Stimulated activated CD4-positive, alpha-beta T cell treated with anti-CD3 and anti-CD28 coated beads, Interleukin-4, amount 100 ng/mL, for 48 hours (primary cell): ENCODE measurements around the gene ST8SIA5.

Experiments used
- DNase-seq, 2 donors: peaks; one replicate each; pipeline ENCODE4 v3.0.0-alpha.2; 2020; ENCODE audit warnings: low read depth in 2 of 2

Gene ST8SIA5

GRCh38 chr18:46706968-46707367 is 49.9 kb downstream of the ST8SIA5 start:
- DNase-seq = no peak

DNA sequence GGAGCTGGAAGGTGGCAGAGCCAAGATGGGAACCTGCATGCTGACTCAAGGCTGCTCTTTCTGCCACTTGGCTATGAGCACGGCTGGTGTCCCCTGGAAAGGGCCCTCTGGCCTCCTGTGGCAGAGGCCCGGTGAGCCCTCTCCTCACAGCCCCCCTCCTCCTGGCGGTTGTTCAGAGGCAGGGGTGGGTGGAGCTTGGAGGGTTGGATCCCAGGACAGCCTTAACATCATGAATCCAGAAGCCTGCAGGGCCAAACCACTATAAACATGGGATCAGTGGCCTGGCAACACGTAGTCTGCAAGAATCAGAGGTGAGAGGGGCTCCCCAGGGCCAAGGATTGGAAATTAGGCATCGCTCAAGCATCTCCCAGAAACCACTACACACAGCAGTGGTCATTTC is 51.3 kb downstream of the ST8SIA5 start:
- DNase-seq = no peak

DNA sequence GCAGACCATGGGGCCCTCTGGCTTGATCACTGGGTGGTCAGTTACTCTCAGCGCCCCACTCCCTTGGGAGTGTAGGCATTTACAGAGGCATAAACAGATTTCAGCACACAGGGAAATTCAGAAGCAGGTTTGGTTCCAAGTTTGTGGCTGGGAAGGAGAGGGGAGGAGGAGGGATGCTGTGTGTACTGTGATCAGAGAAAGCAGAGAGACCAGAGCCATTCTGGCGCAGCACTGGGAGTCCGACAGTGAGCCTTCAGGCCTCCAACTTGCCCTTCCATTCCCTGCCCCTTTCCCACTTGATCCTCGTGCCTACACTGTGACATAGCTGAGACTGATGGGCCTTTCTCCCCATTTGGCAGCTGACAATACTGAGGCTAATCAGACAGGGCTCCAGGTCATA is 52.0 kb downstream of the ST8SIA5 start:
- DNase-seq = no peak

DNA sequence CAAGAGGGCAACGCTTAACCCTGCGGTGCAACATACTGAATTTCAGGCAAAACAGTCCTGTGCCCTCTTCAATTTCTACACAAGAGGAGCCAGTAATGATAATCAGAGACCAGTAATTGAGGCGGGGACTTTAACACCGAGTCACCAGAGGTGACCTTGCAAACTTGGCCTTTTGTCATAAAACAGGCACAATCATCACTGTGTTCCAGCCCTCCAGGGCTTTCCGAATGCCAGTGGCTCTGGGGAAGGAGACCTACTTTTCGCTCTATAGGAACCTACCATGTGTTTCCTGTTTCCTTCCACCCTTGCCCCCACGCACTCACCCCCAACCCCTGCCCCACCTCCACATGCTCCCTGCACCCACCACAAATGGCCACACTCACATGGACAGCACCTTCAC is 52.7 kb downstream of the ST8SIA5 start:
- DNase-seq = no peak

- DNase-seq = no peak
Observed at GRCh38 chr18:46702471-46702870, 54.4 kb downstream of the ST8SIA5 start.

- DNase-seq = no peak
Observed at GRCh38 chr18:46700066-46700824, 56.6 kb downstream of the ST8SIA5 start.

GRCh38 chr18:46696702-46697101 is 60.2 kb downstream of the ST8SIA5 start:
- DNase-seq = no peak

GRCh38 chr18:46696268-46696667 is 60.6 kb downstream of the ST8SIA5 start:
- DNase-seq = no peak

DNA sequence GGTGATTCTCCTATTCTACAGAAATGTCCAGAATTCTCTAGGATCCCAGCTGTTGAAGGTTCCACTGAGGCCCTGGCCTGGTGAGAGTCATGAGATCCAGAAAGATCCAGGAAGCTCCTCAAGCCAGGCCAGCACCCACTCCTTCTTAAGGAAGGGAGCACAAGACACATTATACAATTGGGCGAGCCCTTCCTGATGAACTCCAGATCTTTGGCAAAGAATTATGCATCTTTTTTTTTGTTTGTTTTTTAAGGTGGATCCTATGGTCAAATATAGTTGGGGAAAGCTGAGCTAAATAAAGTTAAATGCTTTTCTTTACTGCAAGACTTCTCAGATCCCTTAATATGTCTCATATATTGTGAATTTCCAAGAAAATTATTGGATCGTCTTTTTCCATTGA is 62.9 kb downstream of the ST8SIA5 start:
- DNase-seq = no peak

- DNase-seq = no peak
Observed at GRCh38 chr18:46688853-46689525, 67.9 kb downstream of the ST8SIA5 start.

- no peak for DNase-seq
Observed at GRCh38 chr18:46686186-46686585, 70.7 kb downstream of the ST8SIA5 start.

DNA sequence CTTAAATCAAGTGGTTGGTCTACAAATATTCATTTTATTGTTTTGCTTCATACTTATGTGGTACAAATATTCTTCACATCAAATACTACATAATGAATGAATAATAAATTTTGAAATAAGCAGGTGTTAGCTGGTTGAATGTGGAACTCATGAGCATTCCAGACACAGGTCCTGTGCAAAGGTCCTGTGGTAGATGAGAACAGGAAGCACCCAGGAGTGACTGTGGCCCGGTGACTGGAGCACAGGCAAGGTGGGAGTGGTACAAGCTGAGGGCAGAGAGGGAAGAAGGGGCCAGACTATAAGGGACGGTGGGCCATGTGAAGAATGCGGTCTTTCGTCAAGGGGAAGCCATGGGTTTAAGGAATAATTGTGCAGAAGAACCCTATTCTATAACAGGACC is 73.6 kb downstream of the ST8SIA5 start:
- DNase-seq = no peak

DNA sequence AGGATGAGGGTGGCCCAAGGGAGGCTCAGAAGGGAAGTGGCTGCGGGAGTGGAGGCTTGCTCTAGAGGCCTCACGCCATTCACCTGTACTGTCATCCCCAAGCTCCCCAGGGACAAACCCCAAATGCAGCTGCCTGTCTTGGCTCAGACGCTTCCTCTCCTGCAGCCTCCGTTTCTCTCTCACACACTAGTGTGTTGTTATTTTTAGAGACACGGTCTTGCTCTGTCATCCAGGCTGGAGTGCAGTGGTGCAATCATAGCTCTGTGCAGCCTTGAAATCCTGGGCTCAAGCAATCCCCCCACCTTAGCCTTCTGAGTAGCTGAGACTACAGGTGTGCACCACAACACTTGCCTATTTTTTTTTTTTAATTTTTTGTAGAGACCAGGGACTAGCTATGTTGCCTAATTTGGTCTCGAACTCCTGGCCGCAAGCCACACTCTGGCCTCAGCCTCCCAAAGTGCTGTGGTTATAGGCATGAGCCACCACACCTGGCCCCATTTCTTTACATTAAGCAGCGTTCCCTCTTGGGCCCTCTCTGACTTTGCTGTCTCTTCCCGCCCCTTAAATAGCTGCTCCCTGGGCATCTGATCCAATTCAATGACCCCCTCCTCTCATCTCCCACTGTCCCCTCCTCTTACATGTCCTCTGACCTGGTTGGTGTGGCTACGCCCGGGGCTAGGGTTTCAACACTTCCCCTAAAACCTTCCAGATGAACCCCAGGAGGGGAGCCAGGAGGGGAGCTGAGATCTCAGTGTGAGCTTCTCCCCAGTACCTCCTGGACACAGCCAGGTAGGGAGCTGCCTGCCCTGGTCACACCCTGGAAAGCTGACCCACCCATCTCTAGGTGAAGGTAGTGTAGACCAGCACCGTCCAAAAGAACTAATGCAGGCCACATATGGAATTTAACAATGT is 75.8 kb downstream of the ST8SIA5 start:
- no peak for DNase-seq

DNA sequence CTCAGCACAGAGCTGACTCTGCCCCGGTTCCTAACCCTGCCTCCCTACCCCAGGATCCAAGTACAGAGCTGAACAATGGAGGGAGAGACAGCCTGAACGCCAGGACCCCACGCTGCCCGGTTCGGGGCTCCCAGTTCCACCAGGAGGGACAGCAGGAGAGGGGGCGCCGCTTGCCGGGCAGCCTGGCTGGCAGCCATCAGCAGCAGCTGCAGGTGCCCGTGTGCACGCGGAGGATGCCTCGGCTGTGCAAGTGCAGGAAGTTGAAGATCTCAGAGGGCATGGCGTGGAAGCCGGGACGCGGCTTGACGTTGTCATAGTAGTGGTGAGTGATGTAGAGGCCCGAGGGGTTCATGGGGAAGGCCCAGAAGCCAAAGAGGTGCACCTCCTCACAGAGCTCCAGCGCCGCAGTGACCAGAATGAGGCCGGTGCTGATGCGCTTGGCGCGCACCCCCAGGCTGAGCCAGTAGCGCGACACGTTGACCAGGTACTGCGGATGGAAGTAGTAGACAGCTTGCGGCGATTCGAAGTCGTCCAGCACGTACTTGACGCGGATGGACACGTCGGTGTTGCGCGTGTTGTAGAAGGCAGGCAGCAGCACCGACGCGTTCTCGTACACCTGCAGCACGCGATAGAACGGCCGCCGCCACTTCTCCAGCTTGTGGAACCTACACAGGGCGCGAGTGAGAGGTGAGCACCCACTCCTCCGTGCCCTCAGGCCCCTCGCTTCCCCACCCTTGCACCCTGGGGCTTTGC is 76.8 kb downstream of the ST8SIA5 start:
- no peak for DNase-seq

DNA sequence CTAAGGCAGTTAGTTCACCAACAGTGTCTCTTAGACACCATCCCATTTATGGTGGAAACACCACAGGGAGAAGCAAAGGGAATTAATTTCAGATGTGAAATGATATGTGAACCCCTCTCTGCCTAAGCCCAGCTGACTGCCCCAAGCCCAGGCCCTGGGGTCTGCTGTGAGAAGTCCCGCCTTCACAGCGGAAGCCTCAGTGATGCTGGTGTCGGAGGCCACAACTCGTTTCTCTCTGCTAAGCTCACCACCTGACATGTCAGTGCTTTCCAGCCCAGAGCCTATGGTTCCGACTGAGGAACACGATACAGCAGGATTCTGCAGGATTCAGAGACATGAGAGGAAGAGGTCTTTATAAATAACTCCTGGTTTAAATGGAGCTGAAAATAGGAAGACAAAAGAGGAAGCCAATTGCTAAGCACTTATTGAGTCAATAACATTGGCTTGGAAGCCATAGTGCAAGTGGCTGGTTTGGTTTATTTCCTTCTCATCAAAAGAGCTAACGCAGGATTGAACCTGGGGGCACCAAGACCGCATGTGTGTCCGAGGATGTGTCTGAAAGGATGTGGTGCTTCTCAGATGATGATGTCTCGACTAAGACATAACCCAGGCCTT is 78.0 kb downstream of the ST8SIA5 start:
- DNase-seq = no peak

DNA sequence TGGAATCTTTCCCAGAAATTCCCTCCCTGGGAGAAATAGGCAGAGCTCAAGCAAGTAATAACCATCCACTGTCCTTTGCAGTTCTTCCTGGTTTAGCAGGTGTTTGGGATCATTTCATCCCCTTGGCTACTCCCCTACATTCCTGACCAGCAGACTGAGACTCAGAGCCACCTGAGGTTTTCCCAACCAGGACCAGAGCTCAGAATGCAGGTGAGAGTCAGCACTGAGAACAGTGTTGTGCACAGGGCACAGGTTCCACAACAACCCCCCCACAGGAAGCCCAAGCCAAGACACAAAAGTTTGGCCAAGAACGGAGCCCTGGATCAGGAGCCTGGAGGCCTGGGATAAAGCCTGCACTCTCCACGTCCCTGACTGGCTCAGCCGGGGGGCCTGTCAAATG is 78.8 kb downstream of the ST8SIA5 start:
- DNase-seq = no peak

DNA sequence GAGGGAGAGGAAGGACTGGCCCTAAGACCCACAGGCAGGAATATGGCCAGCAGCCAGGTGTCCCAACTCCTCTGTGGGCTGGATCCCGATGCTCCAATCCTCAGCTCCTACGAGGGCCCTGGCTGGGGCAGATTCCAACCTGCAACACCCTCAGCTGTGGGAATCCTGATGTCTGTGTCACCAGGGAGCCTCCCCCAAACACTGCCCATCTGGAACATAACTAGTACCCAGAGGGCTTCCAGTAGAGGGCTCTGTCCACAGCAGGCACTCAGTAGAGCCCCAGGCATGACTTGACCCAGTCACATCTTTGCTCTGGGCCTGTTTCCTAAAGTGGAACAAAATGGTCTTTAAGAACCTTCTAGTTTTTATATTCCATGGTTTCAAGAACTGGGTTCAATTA is 79.2 kb downstream of the ST8SIA5 start:
- DNase-seq = no peak

- DNase-seq = no peak
Observed at GRCh38 chr18:46676182-46676835, 80.5 kb downstream of the ST8SIA5 start.

DNA sequence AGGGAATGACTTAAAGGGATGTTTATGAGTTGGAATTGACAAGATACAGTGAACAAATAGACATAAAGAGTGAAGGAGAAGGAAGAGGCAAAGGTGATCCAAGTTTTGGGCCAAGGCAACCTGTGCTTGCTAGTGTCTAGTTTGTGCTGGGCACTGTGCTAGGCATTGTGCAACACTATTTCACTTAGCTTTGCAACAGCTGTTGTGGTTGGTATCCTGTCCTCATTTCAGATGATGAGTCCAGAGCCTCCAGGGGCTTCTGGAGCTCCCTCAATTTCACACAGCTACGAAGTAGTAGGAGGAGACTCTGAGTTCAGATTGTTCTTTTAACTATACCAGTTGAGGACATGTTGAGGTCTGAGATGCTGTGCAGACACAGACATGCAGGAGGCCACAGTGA is 81.7 kb downstream of the ST8SIA5 start:
- DNase-seq = no peak

DNA sequence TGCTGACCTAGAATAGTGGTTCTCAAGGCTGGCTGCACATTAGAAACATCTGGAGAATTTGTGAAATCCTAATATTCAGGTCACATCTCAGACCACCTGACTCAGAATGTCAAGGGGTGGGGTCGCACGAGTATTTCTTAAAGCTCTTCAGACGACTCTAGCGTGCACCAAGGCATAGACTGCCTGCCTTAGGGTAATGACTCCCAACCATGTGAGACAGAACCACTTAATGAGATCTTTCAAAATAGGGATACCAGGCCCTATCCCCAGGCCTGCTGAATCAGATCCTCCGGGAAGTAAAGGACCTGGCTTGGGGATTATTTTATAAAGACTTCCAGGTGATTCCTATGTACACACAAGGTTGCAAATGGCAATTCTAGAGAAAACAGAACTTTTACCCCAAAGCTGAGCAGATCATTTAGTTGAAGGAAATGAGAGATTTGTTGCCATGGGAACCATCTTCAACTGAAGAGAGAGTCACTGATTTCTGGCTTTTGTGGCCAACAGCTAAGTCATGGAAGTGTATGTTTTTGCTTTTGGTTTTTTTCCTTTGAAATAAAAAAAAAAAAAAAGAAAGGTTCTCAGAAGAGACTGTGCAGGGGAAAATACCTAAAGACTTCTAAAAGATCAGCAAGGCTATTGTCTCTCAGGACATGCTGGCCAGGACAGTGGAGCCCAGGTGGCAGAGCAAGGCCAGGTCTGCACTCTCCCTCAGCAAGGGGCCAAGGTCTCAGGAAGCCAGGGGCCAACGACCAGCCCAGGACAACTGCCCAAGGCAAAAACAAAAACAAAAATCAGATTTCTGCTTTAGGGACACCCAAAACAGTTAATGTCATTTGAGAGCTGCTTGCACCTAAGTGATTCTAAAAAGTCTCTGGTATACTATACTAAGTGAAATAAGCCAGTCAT is 84.5 kb downstream of the ST8SIA5 start:
- DNase-seq = no peak
